GM19240 (cell line): Measurements from ENCODE around the gene TNIP1.
A peak's percentile ranks its signal among the peaks of the same experiment; 100 is the strongest.

ENCODE experiments used
- DNase-seq: peaks from one replicate; pipeline ENCODE4 v3.0.0; 2011; ENCODE audit warnings: low spot score; ENCODE audit not compliant: insufficient read length

TNIP1 gene

DNA sequence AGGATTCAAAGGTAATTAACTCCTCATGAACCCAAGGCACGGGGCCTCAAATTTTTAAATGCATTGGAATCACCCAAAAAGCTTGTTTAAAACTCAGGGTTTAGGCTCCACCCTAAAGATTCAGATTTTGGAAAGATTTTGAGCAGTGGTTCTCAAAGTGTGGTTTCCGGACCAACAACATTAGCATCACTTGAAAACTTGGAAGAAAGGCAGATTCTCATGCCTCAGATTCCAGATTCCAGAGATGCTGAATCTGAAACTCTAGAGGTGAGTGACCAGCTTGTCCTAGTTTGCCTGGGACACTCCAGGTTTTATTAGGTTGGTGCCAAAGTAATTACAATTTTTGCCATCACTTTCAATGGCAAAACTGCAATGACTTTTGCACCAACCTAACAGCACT, 24.7 kb upstream of the TNIP1 start:
- no peak for DNase-seq

DNA sequence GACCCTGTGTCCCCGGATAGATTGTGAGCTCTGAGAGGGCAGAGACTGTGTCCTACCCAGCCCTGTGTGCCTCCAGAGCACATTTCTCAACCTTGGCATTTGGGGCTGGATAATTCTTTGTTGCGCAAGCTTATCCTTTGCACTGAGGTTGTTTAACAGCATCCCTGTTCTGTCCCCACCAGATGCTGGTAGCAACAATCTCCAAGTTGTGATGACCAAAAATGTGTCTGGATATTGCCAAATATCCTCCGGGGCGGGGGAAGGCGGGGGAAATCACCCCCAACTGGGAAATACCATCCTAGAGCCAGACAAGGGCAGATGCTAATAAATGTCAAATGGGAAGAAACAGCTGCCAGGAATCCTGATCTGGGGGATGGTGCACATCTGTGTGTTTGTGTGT, 24.0 kb upstream of the TNIP1 start:
- no peak for DNase-seq

DNA sequence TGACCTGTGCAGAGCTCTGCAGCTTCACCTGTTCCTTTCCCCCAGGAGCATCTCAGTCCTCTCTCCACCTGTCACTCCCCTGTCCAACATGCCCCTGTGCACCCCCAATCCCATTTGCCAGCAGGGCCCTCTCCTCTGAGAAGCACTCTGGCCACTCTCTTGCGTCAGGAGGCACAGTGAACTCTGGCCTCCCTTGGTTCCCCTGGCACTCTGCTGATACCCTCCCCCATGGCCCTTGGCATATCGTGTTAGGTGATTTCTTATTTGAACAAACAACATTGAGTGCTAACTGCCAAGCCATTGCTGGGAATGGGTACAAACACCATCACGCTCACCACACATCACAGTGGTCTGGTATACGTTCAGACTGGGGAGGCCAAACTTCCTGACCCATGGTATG, 20.9 kb upstream of the TNIP1 start:
- no peak for DNase-seq

DNA sequence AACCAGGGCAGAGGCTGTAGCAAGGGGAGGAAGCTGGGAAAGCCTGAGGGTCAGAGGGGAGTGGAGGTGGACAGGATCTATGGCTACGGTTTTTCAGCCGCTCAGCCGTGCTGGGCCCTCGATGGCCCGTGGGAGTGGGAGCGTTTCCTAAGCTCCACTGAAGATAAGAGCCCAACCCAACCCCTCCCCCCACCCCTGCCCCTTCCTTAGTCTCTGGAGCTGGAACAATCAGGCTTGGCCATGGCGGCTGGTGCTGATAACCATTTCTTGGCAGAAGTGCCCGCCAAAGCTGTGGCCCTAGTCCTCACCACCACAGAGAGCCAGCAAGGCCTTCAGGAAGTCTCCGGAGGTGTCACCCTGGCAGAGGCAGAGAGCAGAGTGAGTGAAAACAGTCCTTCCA, 20.3 kb upstream of the TNIP1 start:
- DNase-seq: no peak

DNA sequence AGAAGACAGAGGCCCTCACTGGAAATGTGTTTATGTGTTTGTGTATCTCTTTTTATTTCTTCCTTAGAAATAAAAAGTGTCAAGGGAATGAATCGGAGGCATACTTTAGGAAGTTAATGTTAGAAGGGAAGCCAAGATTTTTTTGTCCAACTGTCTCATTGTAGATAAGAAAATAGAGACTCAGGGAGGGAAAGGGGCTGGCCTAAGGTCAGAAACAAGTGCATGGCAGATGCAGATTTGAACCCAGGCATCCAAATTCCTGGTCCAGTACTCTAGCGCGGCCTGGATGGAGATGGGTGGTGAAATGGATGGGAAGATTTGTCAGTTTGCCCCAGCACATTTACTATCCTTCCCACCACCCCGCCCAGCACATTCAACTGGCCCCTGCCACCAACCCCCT, 19.8 kb upstream of the TNIP1 start:
- DNase-seq: no peak

DNA sequence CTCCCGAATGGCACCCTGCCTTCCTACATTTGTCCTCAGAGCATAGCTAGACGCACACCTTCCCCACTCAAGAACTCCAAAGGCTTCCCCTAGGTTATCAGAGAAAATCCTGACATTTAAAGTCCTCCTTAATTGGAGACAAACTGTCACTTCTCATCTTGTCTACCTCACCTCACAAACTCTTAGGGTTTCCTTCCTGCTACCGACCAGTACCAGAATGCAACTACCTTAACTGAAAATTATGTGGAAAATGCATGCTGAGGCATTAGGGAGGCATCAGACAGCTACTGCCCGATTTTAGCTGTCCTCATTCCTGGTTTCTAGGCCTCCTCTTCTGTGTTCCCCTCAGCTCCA, 17.9 kb upstream of the TNIP1 start:
- no peak for DNase-seq

DNA sequence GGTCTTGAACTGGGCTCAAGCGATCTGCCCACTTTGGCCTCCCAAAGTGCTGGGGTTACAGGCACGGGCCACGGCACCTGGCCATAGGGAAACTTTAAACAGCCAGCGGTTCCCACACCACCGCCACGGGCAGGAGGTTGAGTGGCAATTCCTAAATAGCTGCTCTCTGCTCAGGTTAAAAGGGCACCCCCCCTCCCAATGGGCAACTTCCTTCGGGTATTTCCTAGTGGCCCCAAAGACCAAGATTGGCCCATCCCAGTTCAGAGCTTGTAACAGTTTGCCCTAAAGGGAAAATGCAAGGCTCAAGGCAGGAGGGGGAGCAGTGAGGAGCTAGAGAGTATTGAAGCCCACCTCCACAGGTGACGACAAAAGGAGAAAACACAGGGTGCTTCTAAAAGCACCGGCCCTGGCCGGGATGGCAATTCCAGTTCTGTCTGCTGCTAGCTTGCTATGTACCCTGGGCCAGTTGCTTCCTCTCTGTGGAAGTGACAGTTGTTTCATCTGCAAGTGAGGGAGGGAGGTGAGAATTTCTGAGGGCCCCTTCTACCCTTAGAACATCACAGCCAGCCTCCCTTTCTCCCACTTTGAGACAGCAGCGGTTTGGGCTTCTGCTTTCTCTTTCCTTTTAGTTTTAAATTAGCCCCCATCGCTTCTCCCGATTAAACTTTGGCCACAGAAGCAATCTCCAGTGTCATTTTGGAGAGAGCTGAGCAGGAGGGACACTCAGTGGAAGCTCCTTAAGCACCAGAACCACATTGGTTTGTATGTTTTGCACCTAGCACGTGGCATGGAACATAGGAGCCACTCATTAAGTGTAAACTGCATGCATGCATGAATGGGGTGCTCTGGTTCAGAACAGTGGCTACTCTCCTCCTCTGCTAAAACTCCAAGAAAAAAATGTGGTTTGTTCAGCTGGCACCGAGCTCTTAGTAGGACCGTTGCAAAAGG, 17.3 kb upstream of the TNIP1 start:
- DNase-seq: peak; percentile 58

DNA sequence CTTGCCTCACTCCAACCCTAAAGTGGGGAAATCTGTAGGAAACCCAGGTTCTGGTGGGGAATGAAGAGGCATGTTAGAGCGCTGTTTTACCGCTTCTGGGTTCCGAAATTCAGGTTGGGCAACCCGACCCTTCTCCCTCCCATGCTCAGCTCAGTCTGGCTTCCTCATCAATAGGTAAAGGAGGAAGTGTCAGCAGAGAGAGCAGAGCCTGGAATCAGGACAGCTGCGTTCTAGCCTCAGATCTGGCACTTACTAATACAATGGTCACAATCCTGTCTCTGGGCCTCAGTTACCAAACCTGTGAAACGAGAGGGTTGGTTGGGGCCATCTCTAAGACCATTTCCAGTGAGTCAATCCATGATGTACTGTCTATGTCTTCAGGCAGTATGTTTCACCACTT, 16.2 kb upstream of the TNIP1 start:
- no peak for DNase-seq

DNA sequence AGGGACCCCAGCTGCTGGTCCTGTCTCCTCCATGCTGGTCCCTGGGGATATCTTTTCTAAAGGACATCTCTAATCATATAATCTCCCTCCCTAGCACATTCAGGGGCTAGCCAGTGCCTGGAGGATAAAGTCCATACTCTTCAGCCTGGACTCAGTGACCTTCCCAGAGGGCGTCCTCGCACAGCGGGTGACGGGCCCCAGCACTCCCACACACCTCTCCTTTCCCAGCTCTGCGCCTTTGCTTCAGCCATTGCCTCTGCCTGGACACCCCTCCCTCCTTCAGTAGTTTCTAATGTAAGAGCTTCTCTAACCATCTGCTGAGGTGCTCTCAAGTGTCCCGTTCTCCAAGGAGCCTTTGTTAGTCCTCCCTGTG, 15.2 kb upstream of the TNIP1 start:
- no peak for DNase-seq

DNA sequence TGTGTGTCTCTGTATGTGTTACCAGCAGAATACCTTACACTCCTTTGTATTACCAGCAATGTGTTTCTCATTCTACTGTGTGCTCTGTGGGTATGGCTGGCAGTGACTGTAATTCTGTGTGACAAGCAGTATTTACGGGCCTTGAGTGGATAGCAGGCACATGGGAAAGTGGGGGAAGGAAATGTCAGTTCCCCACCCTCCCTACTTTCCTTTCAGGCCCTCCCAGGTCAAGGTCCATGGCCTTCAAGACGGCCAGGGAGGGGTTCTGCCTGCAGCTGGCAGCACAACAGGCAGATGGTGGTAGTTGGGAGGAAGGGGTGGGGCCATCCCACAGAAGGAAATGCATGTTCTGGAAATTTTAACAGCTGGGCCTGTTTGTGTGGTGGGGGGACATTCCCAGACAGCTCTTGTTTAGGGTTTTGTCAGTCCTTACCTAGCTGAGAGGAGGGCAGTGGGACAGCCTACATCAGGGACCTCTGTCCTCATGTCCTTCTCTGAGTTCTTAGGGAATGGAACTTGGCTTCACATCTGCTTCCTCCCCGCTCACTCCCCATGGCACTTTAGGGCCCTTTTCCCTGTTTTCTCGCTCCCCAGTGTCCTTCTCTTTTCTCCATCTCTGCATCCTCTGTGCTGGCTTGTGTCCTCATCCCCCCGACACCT, 14.6 kb upstream of the TNIP1 start:
- DNase-seq: no peak

DNA sequence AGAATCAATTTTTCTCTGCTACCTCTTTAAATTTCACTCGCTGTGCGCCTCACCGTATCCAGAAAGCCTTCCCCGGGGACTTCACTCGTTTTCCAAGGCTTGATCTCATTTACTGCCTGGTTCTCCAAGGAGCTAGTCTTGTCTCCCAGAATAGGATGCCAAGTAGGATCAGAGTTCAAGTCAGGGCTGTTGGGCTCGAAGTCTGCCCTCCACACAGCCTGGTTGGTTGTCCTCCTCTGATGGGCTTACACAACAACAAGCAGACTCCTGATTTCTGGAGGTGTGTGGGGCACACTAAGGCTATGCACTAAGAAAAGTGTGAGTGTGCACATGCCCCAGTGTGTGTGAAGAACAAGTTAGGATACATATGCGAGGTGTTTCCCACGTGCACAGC, 14.0 kb upstream of the TNIP1 start:
- DNase-seq: no peak

DNA sequence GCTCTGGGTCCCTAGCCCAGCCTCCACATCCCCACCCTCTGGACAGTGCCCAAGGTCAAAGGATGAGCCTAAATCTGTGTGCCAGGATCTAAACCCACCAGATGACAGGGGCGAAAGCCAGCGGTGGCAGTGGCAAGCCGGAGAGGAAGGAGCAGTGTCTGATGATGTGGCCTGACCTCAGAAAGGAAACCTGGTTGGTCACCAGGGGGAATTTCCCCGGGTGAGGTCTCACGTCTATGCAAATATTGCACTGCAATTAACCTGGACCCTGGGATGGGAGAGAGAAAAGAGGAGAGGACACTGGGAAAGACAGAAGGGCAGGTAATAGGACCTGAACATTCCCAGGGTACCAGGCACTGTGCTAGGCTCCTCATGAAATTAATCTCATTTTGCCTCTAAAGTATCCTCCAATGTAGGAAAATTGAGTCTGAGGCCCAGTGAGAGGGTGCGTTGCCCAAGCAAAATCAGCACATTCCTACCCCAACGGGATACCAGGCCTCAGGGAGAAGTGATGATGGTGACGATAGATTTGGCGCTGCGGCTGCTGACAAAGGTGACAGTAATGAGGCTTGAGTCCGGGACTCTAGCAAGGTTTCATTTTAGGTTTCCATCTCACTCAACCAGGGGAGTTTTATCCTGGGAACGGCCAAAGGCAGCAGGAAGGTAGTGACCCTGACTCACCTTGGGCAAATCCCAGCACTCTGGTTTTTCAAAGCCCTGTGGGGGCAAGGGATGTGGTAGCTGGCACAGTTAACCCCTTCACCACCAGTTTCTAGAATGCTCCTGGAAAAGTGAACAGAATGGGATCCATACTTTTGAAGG, 13.4 kb upstream of the TNIP1 start:
- DNase-seq: no peak

DNA sequence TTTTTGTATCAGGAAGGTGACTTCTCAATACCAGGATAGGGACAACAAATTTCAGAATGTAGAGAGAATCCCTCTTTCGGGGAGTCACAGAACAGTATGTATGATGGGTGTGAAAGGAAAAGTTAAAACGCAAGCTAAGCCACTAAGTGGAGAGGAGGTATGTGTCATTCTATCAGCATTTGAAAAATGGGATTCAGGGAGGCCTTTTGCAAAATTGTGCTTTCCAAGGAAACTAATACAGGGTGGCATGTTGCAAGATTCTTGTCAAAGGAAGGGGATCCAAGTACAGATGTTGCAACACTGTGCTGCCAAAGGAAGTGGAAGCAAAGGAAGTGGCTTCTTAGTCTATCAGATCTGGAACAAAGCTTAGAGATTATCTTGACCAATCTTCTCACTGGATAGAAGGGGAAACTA, 12.6 kb upstream of the TNIP1 start:
- DNase-seq: no peak

DNA sequence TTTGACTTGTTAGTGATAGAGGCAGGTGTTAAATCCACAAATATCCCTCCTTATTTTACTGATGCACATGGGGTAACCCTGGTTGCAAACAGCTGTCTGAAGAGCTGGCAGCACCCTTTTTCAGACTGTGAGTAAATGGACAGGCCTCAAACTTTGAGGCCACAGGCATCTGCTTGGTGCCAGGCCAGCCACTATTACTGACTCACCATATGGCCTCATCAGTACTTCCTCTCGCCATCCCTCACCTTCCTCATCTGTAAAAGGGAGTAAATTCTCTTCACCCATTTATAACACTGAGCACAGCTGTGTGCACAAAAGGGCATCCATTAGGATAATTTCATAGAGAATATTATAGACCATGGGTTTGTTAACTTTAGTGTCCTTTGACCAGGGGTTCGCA, 11.9 kb upstream of the TNIP1 start:
- DNase-seq: no peak

DNA sequence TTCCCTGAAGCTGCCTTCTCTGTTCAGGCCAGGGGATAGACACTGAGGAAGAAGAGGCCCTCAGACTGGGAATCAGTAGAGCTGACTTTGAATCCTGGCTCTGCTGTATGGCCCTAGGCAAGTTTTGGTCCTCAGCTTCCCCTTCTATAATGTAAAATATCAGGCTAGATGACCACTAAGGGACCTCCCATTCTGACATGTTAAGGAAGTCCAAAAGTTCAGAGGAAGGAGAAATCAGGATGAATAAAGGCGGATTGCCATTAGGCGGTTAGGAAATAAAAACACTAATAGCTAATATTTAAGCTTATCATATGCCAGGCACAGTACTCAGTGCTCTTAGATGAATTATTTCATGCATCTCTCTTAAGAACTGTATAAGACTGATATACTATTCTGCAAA, 8.9 kb upstream of the TNIP1 start:
- no peak for DNase-seq

DNA sequence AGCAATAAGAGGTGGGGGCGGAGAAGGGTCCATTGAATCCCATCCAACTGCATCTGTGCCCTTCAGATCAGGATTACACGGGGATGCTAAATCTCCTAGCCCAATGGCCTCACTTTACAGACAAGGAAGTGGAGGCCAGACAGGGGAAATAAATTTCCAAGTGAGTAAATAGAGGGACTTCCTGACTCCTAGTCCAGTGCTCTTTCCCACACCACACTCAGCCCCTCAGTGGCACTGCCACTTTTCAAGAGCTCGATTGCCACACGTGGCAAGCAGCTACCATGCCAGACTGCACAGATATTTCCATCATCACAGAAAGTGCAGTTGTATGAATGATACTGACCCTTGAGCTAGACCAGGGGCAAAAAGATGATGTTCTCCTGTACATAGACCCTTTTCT, 8.2 kb upstream of the TNIP1 start:
- DNase-seq: no peak

DNA sequence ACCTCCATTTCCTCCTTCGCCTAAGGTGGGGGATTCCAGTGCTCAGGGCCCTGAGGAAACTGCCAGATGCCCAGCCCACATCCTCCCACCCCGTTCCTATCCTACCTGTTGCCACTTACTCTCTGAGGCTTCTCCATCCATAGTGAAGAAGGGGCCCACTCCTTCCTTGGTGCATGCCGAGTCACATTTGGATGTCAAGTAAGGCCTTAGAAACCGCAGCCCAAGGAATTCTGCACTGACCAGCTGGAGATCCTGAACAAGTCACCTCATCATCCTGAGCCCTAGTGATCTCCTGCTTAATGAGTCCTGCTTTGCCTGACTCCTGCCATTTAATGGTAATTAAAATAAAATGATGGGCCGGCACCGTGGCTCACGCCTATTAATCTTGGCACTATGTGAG, 6.7 kb upstream of the TNIP1 start:
- DNase-seq: no peak

DNA sequence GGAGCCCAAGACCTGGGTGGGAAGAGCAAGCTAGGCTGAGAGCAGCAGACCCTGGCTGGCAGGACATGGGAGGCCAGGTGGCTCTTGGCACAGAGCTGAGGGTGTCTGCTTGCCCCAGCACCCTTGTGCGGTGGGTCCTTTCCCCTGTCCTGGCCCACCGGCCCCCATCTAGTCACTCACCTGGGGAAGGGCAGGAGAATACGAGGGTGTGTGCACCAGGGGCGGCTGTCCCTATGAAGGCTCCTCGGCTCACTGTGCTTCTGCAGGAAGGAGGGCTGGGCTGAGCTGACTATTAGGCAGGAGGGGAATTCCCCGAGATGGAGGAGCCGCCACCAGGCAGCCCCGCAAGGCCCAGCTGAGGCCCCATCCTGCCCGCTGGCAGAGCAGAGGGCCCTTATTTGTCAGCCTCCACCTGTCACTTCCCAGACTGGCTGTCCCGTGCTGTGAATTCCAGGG, 6.1 kb upstream of the TNIP1 start:
- DNase-seq: no peak

DNA sequence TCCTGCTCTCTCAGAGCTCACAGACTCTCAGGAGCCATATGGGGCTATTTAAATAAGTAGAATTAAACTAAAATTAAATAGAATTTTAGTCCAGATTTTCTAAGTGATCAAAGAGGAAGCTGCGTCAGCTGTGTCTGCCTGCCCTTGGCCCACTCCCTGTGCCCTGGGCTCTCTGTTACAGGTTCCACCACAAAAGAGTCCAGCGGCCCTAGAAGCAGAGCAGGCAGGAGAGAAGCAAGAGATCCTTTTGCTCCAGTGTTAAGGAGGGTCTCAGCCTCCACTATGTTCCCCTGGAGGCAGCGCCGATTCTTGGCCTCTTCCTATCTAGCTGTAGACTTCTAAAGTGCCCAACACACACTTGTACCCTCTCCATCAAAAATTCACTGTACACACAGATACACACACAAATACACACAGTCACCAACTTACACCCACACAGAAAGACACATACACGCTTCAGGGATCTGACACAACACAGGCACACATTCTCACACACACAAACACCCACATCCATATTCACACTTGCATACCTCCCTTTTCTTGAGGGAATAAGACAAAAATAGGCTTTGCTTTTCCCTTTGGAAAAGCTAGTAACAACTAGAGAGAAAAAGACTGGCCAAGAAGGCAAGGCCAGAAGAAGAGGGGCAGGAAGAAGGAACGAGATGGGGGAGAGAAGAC, 5.5 kb upstream of the TNIP1 start:
- DNase-seq: no peak

DNA sequence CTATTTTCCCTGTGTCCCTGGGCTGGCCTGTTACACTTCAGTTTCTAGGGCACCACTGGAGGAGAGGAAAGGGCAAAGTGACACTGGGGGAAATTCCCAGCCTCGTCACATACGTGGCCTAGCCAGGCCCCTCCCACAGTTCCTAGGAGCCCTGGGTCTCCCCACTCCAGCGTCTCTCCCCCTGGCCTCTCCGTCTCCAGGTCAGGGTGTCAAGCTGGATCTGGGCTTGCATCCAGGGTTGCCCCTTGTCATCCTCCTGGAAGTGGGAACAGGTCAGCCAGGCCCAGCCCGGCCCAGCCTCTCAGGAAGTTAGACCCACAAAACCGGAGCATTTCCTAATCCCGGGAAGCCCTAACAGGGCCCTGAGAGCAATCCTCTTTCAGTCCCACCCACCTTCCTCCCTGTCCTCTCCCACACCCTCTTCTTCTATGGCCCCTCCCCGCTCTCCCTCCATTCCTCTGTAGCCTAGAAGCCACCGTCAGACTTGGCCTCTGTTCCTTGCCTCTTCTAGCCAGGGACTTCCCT, 4.7 kb upstream of the TNIP1 start:
- no peak for DNase-seq

DNA sequence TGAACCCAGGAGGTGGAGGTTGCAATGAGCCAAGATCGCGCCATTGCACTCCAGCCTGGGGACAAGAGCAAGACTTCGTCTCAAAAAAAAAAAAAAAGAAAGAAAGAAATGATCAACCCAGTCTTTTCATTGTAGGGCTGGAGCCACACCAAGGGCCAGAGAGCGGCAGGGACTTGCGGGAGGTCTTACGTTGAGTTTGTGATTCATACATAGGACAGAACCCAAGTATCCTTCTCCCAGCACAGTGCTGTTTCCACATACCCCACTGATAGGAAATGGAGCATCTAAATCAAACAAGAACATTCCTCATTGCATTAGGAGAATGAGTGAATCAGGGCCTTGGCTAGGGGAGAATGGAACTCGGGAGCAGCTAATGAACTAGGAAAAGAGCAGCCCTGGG, 3.5 kb upstream of the TNIP1 start:
- DNase-seq: no peak
